Caco-2 (cell line): Measurements from ENCODE around the gene PTPRN2. TPM values are rescaled to one million over a fixed set of nuclear protein-coding genes. Genes with fewer than 3 reads are reported as not detected.

ENCODE experiments used
- BruUV-seq: library from RNA; stranded (reverse); fragments of 400-500 nt; replicated peaks from 2 replicates; lab custom pipeline; 2021; lab: Mats Ljungman, UMichigan
- CTCF ChIA-PET: fragments of 300-600 bp; sonication (Branson Sonifier 250); formaldehyde crosslinking; loops from one replicate; lab custom pipeline; 2022; ENCODE audit warnings: antibody characterized with exemption; lab: Charles Lee
- POLR2A ChIA-PET: fragments of 300-600 bp; sonication (Branson Sonifier 250); formaldehyde crosslinking; loops from one replicate; lab custom pipeline; 2022; ENCODE audit warnings: antibody characterized with exemption; lab: Charles Lee
- DNase-seq, 2 experiments: peaks; one replicate each; pipeline versions ENCODE4 v3.0.0 to v3.0.0-alpha.2; 2020 to 2022
- H3K27me3 ChIP-seq: replicated peaks from 2 replicates; pipeline ENCODE4 v1.6.0; 2011; ENCODE audit warnings: low read length; ENCODE audit not compliant: control insufficient read depth, insufficient read depth
- H3K36me3 ChIP-seq: 2 replicates; pipeline ENCODE4 v1.5.1; 2011; ENCODE audit warnings: low read length; ENCODE audit not compliant: control insufficient read depth, insufficient read depth
- H3K4me1 ChIP-seq: fragments of 250-450 bp; sonication (Bioruptor Pico); 2 replicates; pipeline ENCODE4 v1.5.1; 2020; ENCODE audit warnings: mild to moderate bottlenecking
- H3K4me3 ChIP-seq: 2 replicates; pipeline ENCODE4 v1.5.1; 2011; ENCODE audit warnings: low read depth, mild to moderate bottlenecking, control low read depth, low read length
- H3K9me3 ChIP-seq: fragments of 250-450 bp; sonication (Bioruptor Pico); 2 replicates; pipeline ENCODE4 v1.5.1; 2020; ENCODE audit warnings: mild to moderate bottlenecking, moderate library complexity
- H3K27ac Mint-ChIP-seq: one replicate; pipeline ENCODE4 v1.8.0; 2022; ENCODE audit warnings: mixed read lengths; ENCODE audit not compliant: unreplicated experiment
- H3K27me3 Mint-ChIP-seq: one replicate; pipeline ENCODE4 v1.8.0; 2022; ENCODE audit warnings: mixed read lengths; ENCODE audit not compliant: insufficient read depth, unreplicated experiment
- H3K36me3 Mint-ChIP-seq: one replicate; pipeline ENCODE4 v1.8.0; 2022; ENCODE audit warnings: mild to moderate bottlenecking, mixed read lengths; ENCODE audit not compliant: insufficient read depth, unreplicated experiment
- H3K4me1 Mint-ChIP-seq: one replicate; pipeline ENCODE4 v1.8.0; 2022; ENCODE audit warnings: low read depth, mixed read lengths; ENCODE audit not compliant: unreplicated experiment
- H3K4me3 Mint-ChIP-seq: one replicate; pipeline ENCODE4 v1.8.0; 2022; ENCODE audit warnings: mild to moderate bottlenecking, moderate library complexity, mixed read lengths; ENCODE audit not compliant: unreplicated experiment
- H3K9me3 Mint-ChIP-seq: one replicate; pipeline ENCODE4 v1.8.0; 2022; ENCODE audit warnings: mixed read lengths; ENCODE audit not compliant: unreplicated experiment
- CTCF ChIP-seq, 2 experiments: fragments of 200-600 bp in 1 of 2; IDR thresholded peaks; 1 replicate in 1 of 2; 2 replicates in 1 of 2; pipeline versions ENCODE4 v1.5.1 to v1.8.0; 2011 to 2022; ENCODE audit warnings: antibody characterized with exemption in 1 of 2, control low read depth in 1 of 2, inconsistent platforms in 1 of 2, low read depth in 1 of 2, low read length in 1 of 2, mild to moderate bottlenecking in 1 of 2, moderate library complexity in 1 of 2; ENCODE audit not compliant: insufficient read depth in 1 of 2, severe bottlenecking in 1 of 2, unreplicated experiment in 1 of 2
- intact Hi-C: fragments of 100-400 bp; cut with micrococcal nuclease; formaldehyde crosslinking; loops from one replicate; pipeline ENCODE4 v1.10.0; 2022; ENCODE audit not compliant: unreplicated experiment
- total RNA-seq: library from RNA; stranded (reverse); gene quantifications from 2 replicates; pipeline ENCODE4 v1.2.3, GENCODE V29; 2022

The PTPRN2 gene
- total RNA-seq, 1 experiment from 2014 or later, result 1.4 TPM

DNA sequence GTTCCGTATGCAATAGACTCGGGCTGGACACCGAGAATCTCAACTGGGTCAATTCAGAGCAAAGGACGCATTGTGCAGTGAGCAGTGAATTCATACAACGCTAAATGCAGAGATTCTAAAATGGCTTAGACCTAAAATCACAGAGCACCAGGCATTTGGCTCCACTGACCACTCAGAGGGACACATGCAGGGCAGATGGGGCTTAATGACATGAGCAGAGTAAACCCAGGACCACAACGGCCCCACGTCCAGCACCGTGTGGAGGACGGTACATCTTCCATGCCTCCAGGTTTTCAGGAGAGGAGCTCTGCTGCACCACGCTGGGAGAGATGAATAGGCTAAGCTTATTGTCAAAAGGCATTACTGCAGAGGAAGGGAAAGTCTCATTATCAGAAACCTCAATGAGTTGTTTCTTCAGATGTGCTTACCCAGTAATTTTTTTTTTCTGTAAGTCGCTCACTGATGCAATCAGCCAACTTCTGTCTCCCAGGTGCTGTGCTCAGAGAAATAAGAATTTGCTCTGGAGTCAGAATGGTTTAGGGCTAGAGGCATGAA lies 555.0 kb downstream of the PTPRN2 start:
- intact Hi-C loops, result no loop called here
- no peaks in the 10 kb centered on the region for H3K4me1 Mint-ChIP-seq
- no peaks in the 10 kb centered on the region for H3K4me1 ChIP-seq
- no peaks in the 10 kb centered on the region for H3K36me3 Mint-ChIP-seq
- ChIA-PET POLR2A (no interaction called here), CTCF (no interaction called here)
- H3K27me3 Mint-ChIP-seq, result no peaks in the 10 kb centered on the region
- H3K9me3 Mint-ChIP-seq, result peaks cover 45% of the 10 kb centered on the region
- H3K9me3 ChIP-seq, result no peaks in the 10 kb centered on the region; the same call in 1 of the 2 replicates
- no TSS peak for BruUV-seq
- no peak overlapping the region for H3K27ac Mint-ChIP-seq
- no peak for TF ChIP-seq CTCF (IDR thresholded peaks at IDR 0.05; ENCODE audit: insufficient read depth in 1 of 2, low read depth in 1 of 2, low read length in 1 of 2, severe bottlenecking in 1 of 2, unreplicated experiment in 1 of 2)
- H3K36me3 ChIP-seq, result no peaks in the 10 kb centered on the region
- H3K4me3 Mint-ChIP-seq, result no peak overlapping the region
- H3K4me3 ChIP-seq, result no peak overlapping the region
- no peaks in the 10 kb centered on the region for H3K27me3 ChIP-seq
- DNase-seq, result no peak

DNA sequence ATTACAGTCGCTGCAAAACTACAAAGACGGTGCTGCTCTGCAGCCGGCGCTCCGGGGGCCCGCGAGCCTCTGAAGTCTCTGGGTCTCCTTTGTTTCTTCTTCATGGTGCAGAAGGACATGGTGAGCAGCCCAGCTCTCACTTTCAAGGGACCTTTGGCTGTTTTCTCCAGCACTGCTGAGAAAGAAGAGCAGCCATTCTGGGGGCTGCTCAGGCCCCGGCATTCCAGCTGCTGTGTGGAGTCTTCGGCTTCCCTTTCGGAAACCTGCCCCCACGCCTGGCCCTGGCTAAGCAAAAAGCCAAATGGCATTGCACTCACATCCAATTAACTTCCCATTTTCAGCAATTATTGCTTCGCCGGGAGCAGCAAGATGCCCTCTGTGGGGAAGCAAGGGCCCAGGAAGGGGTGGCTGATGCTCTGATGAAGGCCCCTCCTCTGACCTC lies 555.7 kb downstream of the PTPRN2 start:
- Mint-ChIP-seq H3K27ac (no peak overlapping the region), H3K9me3 (peaks cover 44% of the 10 kb centered on the region), H3K36me3 (no peaks in the 10 kb centered on the region), H3K4me3 (no peak overlapping the region), H3K4me1 (no peaks in the 10 kb centered on the region), H3K27me3 (no peaks in the 10 kb centered on the region)
- TF ChIP-seq CTCF (IDR thresholded peaks at IDR 0.05; ENCODE audit: insufficient read depth in 1 of 2, low read depth in 1 of 2, low read length in 1 of 2, severe bottlenecking in 1 of 2, unreplicated experiment in 1 of 2), result no peak
- ChIA-PET POLR2A (no interaction called here), CTCF (no interaction called here)
- no peaks in the 10 kb centered on the region for H3K4me1 ChIP-seq
- no peaks in the 10 kb centered on the region; the same call in 1 of the 2 replicates for H3K9me3 ChIP-seq
- H3K27me3 ChIP-seq, result no peaks in the 10 kb centered on the region
- DNase-seq, result no peak
- no TSS peak for BruUV-seq
- no peaks in the 10 kb centered on the region for H3K36me3 ChIP-seq
- H3K4me3 ChIP-seq, result no peak overlapping the region
- intact Hi-C loops, result no loop called here

GRCh38 chr7:158030566-158030965 lies 557.1 kb downstream of the PTPRN2 start:
- POLR2A ChIA-PET, result no interaction called here
- TF ChIP-seq CTCF (IDR thresholded peaks at IDR 0.05; ENCODE audit: insufficient read depth in 1 of 2, low read depth in 1 of 2, low read length in 1 of 2, severe bottlenecking in 1 of 2, unreplicated experiment in 1 of 2), result no peak
- no peaks in the 10 kb centered on the region for H3K27me3 Mint-ChIP-seq

More at GRCh38 chr7:158030566-158030965, 557.1 kb downstream of the PTPRN2 start:
- Histone ChIP-seq H3K9me3 (no peaks in the 10 kb centered on the region; the same call in 1 of the 2 replicates), H3K36me3 (no peaks in the 10 kb centered on the region), H3K27me3 (no peaks in the 10 kb centered on the region), H3K4me3 (no peak overlapping the region), H3K4me1 (no peaks in the 10 kb centered on the region)
- intact Hi-C loops, result no loop called here
- BruUV-seq, result no TSS peak
- Mint-ChIP-seq H3K4me3 (no peak overlapping the region), H3K4me1 (no peaks in the 10 kb centered on the region), H3K9me3 (peaks cover 33% of the 10 kb centered on the region), H3K36me3 (no peaks in the 10 kb centered on the region), H3K27ac (no peak overlapping the region)
- CTCF ChIA-PET, result no interaction called here
- DNase-seq, result no peak
